HepG2 (cell line): Measurements from ENCODE around the gene ANTXR1. TPM values are rescaled to one million over a fixed set of nuclear protein-coding genes. Genes with fewer than 3 reads are reported as not detected.

Experiments
- ASH2L ChIP-seq: fragments of 300-600, 200-600 bp; sonication (generic); IDR thresholded peaks from 2 replicates; pipeline ENCODE4 v1.7.0; 2017; ENCODE audit warnings: low read depth, mild to moderate bottlenecking, moderate library complexity, mixed read lengths, low read length; ENCODE audit not compliant: insufficient read length
- CREM ChIP-seq, 2 experiments: sonication (generic) in 1 of 2; formaldehyde crosslinking in 1 of 2; IDR thresholded peaks; 2 replicates each; pipeline versions ENCODE4 v1.4.0 to v1.6.1; 2016 to 2020; ENCODE audit warnings: antibody characterized with exemption in 1 of 2, mild to moderate bottlenecking in 1 of 2, missing genetic modification reagents in 1 of 2
- GTF3A ChIP-seq: sonication (generic); formaldehyde crosslinking; conservative IDR thresholded peaks from 2 replicates; pipeline ENCODE4 v1.4.0; 2020; ENCODE audit warnings: mild to moderate bottlenecking, missing genetic modification reagents
- MEIS1 ChIP-seq: sonication (generic); formaldehyde crosslinking; IDR thresholded peaks from 2 replicates; pipeline ENCODE4 v1.9.0; 2021; ENCODE audit warnings: mild to moderate bottlenecking, missing genetic modification reagents, moderate library complexity, borderline replicate concordance
- NKX3-1 ChIP-seq: sonication (generic); formaldehyde crosslinking; IDR thresholded peaks from 2 replicates; pipeline ENCODE4 v1.5.0; 2020; ENCODE audit warnings: missing genetic modification reagents
- PAWR ChIP-seq: sonication (generic); formaldehyde crosslinking; IDR thresholded peaks from 2 replicates; pipeline ENCODE4 v1.4.0; 2020; ENCODE audit warnings: missing genetic modification reagents, mild to moderate bottlenecking, borderline replicate concordance
- PRMT3 ChIP-seq: sonication (generic); formaldehyde crosslinking; IDR thresholded peaks from 2 replicates; pipeline ENCODE4 v1.8.1; 2022; ENCODE audit warnings: low read depth, mild to moderate bottlenecking, moderate library complexity, missing genetic modification reagents, borderline replicate concordance
- SMARCC2 ChIP-seq: fragments of 450-650 bp; IDR thresholded peaks from 2 replicates; pipeline ENCODE4 v1.6.1; 2017; ENCODE audit warnings: antibody characterized with exemption, mild to moderate bottlenecking
- SSRP1 ChIP-seq: IDR thresholded peaks from 2 replicates; pipeline ENCODE4 v1.6.1; 2016; ENCODE audit warnings: control low read depth
- TEAD2 ChIP-seq: sonication (generic); formaldehyde crosslinking; IDR thresholded peaks from 2 replicates; pipeline ENCODE4 v1.9.0; 2021; ENCODE audit warnings: missing genetic modification reagents
- XBP1 ChIP-seq: sonication (generic); formaldehyde crosslinking; IDR thresholded peaks from 2 replicates; pipeline ENCODE4 v1.5.0; 2020; ENCODE audit warnings: missing genetic modification reagents
- ZFP36L1 ChIP-seq: sonication (generic); formaldehyde crosslinking; IDR thresholded peaks from 2 replicates; pipeline ENCODE4 v1.8.0; 2022; ENCODE audit warnings: mild to moderate bottlenecking, missing genetic modification reagents, moderate library complexity
- ZNF30 ChIP-seq: sonication (generic); formaldehyde crosslinking; IDR thresholded peaks from 2 replicates; pipeline ENCODE4 v1.5.0; 2020; ENCODE audit warnings: mild to moderate bottlenecking, missing genetic modification reagents
- ZNF333 ChIP-seq: sonication (generic); formaldehyde crosslinking; IDR thresholded peaks from 2 replicates; pipeline ENCODE4 v1.4.0; 2020; ENCODE audit warnings: mild to moderate bottlenecking, missing genetic modification reagents, borderline replicate concordance
- polyA plus RNA-seq, 8 experiments: library from polyadenylated mRNA; depleted of rRNA in 3 of 8; stranded (reverse) in 7 of 8; unstranded in 1 of 8; fragments of >200 nt; fragmentation: Illumina TruSeq in 4 of 8; extraction: Trizol in 4 of 8; gene quantifications; 2 replicates each; pipeline versions ENCODE4 v1.2.1 to v1.2.3, GENCODE V29; 2011 to 2016; ENCODE audit warnings: low read depth in 4 of 8, missing spikeins in 1 of 8, mixed read lengths in 1 of 8; ENCODE audit not compliant: insufficient read depth in 1 of 8
- total RNA-seq, 5 experiments: library from RNA; depleted of rRNA; stranded (reverse); fragments of >200 nt; fragmentation: Illumina TruSeq; extraction: Trizol; gene quantifications; 2 replicates each; pipeline ENCODE4 v1.2.3, GENCODE V29; 2016; ENCODE audit warnings: low read depth in 1 of 5
- TF ChIP-seq, protein P1 (sequence below): sonication (generic); formaldehyde crosslinking; IDR thresholded peaks from 2 replicates; pipeline ENCODE4 v1.9.0; 2022; ENCODE audit warnings: missing genetic modification reagents, mild to moderate bottlenecking, borderline replicate concordance
- TF ChIP-seq, protein P2 (sequence below): sonication (generic); formaldehyde crosslinking; IDR thresholded peaks from 2 replicates; pipeline ENCODE4 v1.4.0; 2020; ENCODE audit warnings: missing genetic modification reagents, borderline replicate concordance
- TF ChIP-seq, protein P3 (sequence below), 2 experiments: sonication (generic) in 1 of 2; formaldehyde crosslinking in 1 of 2; IDR thresholded peaks; 2 replicates each; pipeline versions ENCODE4 v1.4.0 to v1.6.1; 2016 to 2020; ENCODE audit warnings: borderline replicate concordance in 1 of 2, low read depth in 1 of 2, mild to moderate bottlenecking in 1 of 2, missing genetic modification reagents in 1 of 2

Gene ANTXR1
- total and polyA plus RNA-seq, 2 of the 13 experiments (the other 11 are each of a cell fraction or from before 2014, with no cell fraction given) = 4.5 to 12.7 TPM

DNA sequence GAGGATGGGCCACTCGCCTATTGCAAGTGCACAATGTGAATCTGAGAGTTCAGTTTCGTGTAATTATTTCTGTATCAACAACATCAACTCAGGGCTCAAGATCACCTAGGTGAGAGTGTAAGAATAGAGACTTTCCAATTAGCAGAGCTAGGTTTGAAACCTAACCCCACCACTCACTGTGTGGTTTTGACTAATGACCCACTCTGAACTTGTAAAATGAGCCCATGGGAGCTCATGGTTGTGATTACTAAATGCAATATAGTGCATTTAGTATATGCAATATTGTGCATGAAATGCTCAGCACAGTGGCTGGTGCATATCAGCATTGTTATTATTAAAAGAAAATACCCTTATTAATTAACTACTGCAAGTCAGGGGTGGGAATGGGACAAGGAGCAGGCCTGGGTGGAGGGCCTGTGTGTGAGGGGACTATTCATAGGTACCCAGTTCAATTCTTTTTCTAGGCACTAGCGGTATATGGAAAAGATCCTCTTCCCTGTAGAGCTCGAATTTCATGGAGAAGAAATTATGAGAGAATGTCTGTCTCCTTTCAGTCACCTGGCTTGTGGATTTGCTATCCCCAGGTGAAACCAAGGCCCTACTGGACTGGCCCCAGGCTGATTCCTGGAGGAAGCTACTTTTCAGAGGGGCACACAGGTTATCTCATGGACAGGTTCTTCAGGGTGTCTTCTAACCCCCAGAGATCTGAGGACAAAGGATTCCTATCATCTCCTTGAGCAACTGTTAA lies 204.5 kb downstream of the ANTXR1 start (continued):
- TF ChIP-seq, protein P1, sequence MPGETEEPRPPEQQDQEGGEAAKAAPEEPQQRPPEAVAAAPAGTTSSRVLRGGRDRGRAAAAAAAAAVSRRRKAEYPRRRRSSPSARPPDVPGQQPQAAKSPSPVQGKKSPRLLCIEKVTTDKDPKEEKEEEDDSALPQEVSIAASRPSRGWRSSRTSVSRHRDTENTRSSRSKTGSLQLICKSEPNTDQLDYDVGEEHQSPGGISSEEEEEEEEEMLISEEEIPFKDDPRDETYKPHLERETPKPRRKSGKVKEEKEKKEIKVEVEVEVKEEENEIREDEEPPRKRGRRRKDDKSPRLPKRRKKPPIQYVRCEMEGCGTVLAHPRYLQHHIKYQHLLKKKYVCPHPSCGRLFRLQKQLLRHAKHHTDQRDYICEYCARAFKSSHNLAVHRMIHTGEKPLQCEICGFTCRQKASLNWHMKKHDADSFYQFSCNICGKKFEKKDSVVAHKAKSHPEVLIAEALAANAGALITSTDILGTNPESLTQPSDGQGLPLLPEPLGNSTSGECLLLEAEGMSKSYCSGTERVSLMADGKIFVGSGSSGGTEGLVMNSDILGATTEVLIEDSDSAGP (CRISPR knock-in tag) = 0 out of 2 replicates have a peak, but pooled peaks have one; percentile 12
- TF ChIP-seq MEIS1 (no peak), ASH2L (peak; percentile 14), TEAD2 (no peak), GTF3A (CRISPR knock-in tag) (peak; percentile 59; the same call in 1 of the 2 replicates), SSRP1 (CRISPR knock-in tag) (no peak), PRMT3 (CRISPR knock-in tag) (0 out of 2 replicates have a peak, but pooled peaks have one; percentile 12), ZFP36L1 (CRISPR knock-in tag) (no peak), SMARCC2 (no peak), ZNF333 (CRISPR knock-in tag) (no peak), XBP1 (no peak), PAWR (CRISPR knock-in tag) (peak; percentile 61; the same call in 1 of the 2 replicates), NKX3-1 (CRISPR knock-in tag) (0 out of 2 replicates have a peak, but pooled peaks have one; percentile 18), CREM (IDR thresholded peaks at IDR 0.05) (no peak), CREM (CRISPR knock-in tag; IDR thresholded peaks at IDR 0.05) (no peak), ZNF30 (no peak; the same call in 1 of the 2 replicates)
- TF ChIP-seq, protein P2, sequence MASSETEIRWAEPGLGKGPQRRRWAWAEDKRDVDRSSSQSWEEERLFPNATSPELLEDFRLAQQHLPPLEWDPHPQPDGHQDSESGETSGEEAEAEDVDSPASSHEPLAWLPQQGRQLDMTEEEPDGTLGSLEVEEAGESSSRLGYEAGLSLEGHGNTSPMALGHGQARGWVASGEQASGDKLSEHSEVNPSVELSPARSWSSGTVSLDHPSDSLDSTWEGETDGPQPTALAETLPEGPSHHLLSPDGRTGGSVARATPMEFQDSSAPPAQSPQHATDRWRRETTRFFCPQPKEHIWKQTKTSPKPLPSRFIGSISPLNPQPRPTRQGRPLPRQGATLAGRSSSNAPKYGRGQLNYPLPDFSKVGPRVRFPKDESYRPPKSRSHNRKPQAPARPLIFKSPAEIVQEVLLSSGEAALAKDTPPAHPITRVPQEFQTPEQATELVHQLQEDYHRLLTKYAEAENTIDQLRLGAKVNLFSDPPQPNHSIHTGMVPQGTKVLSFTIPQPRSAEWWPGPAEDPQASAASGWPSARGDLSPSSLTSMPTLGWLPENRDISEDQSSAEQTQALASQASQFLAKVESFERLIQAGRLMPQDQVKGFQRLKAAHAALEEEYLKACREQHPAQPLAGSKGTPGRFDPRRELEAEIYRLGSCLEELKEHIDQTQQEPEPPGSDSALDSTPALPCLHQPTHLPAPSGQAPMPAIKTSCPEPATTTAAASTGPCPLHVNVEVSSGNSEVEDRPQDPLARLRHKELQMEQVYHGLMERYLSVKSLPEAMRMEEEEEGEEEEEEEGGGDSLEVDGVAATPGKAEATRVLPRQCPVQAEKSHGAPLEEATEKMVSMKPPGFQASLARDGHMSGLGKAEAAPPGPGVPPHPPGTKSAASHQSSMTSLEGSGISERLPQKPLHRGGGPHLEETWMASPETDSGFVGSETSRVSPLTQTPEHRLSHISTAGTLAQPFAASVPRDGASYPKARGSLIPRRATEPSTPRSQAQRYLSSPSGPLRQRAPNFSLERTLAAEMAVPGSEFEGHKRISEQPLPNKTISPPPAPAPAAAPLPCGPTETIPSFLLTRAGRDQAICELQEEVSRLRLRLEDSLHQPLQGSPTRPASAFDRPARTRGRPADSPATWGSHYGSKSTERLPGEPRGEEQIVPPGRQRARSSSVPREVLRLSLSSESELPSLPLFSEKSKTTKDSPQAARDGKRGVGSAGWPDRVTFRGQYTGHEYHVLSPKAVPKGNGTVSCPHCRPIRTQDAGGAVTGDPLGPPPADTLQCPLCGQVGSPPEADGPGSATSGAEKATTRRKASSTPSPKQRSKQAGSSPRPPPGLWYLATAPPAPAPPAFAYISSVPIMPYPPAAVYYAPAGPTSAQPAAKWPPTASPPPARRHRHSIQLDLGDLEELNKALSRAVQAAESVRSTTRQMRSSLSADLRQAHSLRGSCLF (CRISPR knock-in tag) = no peak
- TF ChIP-seq, protein P3, sequence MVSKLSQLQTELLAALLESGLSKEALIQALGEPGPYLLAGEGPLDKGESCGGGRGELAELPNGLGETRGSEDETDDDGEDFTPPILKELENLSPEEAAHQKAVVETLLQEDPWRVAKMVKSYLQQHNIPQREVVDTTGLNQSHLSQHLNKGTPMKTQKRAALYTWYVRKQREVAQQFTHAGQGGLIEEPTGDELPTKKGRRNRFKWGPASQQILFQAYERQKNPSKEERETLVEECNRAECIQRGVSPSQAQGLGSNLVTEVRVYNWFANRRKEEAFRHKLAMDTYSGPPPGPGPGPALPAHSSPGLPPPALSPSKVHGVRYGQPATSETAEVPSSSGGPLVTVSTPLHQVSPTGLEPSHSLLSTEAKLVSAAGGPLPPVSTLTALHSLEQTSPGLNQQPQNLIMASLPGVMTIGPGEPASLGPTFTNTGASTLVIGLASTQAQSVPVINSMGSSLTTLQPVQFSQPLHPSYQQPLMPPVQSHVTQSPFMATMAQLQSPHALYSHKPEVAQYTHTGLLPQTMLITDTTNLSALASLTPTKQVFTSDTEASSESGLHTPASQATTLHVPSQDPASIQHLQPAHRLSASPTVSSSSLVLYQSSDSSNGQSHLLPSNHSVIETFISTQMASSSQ (IDR thresholded peaks at IDR 0.05; ENCODE audit: low read depth) = no peak
- TF ChIP-seq, protein P3 (CRISPR knock-in tag; IDR thresholded peaks at IDR 0.05; ENCODE audit: borderline replicate concordance) = no peak
